ENCODE measurements around the gene ZNF37A. TPM values are rescaled to one million over a fixed set of nuclear protein-coding genes. Genes with fewer than 3 reads are reported as not detected.

Gene ZNF37A
- polyA plus RNA-seq, 1 donor (not counting 4 experiments of a cell fraction or from before 2014, with no cell fraction given), result 8.7 TPM

DNA sequence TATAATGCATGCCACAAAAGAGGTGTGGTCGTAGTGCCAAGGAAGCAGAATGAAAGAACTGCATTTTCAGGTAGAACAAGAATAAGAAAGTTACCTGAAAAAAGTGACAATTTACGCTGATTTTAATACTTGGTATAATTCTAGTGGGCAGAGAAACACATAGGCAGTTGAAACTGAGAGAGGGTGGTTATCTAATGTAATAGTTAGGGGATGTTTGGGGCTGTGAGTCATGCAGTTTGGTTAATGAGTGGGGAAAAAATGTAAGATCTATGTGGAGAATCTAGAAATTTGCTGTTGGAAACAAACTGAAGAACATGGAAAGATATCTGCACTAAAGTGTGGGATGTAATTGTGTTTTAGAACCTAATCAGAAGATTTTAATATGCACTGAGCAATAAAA, 33.7 kb downstream of the ZNF37A start:
- Histone ChIP-seq H4K20me1 (ENCODE audit: control insufficient read depth, extremely low read depth, insufficient read depth, low read length) (no peaks in the 10 kb centered on the region), H3K27me3 (ENCODE audit: control insufficient read depth, extremely low read depth, insufficient read depth, low read length) (no peaks in the 10 kb centered on the region), H3K36me3 (ENCODE audit: control insufficient read depth in 2 of 2, extremely low read depth in 1 of 2, insufficient read depth in 2 of 2, low read length in 2 of 2) (no peaks in the 10 kb centered on the region), H3K4me3 (ENCODE audit: control insufficient read depth in 2 of 3, extremely low read depth in 1 of 3, insufficient read depth in 2 of 3, low read depth in 1 of 3, low read length in 3 of 3) (no peak overlapping the region), H3K4me2 (ENCODE audit: control insufficient read depth, extremely low read depth, insufficient read depth, low read depth, low read length) (no peak overlapping the region), H3K9ac (ENCODE audit: control insufficient read depth, extremely low read depth, insufficient read depth, low read length) (no peak overlapping the region), H3K79me2 (ENCODE audit: control insufficient read depth, insufficient read depth, low read length) (no peaks in the 10 kb centered on the region), H3K4me1 (ENCODE audit: control insufficient read depth, extremely low read depth, insufficient read depth, low read length) (no peaks in the 10 kb centered on the region), H3K27ac (ENCODE audit: control insufficient read depth, insufficient read depth, low read length) (no peak overlapping the region), H3K9me3 (ENCODE audit: control insufficient read depth, low read depth, low read length) (peaks cover 6% of the 10 kb centered on the region), H2AFZ (ENCODE audit: control insufficient read depth, low read length) (no peak overlapping the region), H3K9me1 (ENCODE audit: control insufficient read depth, extremely low read depth, insufficient read depth, low read length) (no peaks in the 10 kb centered on the region)
- dilution Hi-C loops (cut with MboI; ENCODE audit: extremely low pct_ligation_motif_present, low sequenced_read_pairs), result no loop called here
- DNase-seq (ENCODE audit: low read depth, low spot score), result no peak
- FAIRE-seq, result no peak
- TF ChIP-seq EZH2 (IDR thresholded peaks at IDR 0.05; ENCODE audit: low read length), result no peak
- TF ChIP-seq, protein P1, sequence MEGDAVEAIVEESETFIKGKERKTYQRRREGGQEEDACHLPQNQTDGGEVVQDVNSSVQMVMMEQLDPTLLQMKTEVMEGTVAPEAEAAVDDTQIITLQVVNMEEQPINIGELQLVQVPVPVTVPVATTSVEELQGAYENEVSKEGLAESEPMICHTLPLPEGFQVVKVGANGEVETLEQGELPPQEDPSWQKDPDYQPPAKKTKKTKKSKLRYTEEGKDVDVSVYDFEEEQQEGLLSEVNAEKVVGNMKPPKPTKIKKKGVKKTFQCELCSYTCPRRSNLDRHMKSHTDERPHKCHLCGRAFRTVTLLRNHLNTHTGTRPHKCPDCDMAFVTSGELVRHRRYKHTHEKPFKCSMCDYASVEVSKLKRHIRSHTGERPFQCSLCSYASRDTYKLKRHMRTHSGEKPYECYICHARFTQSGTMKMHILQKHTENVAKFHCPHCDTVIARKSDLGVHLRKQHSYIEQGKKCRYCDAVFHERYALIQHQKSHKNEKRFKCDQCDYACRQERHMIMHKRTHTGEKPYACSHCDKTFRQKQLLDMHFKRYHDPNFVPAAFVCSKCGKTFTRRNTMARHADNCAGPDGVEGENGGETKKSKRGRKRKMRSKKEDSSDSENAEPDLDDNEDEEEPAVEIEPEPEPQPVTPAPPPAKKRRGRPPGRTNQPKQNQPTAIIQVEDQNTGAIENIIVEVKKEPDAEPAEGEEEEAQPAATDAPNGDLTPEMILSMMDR (optimal IDR thresholded peaks at IDR 0.05 in 1 of 3, IDR thresholded peaks at IDR 0.05 in 1 of 3, conservative IDR thresholded peaks at IDR 0.05 in 1 of 3; ENCODE audit: extremely low read depth in 1 of 3, insufficient read depth in 2 of 3, low read length in 3 of 3), result no peak

DNA sequence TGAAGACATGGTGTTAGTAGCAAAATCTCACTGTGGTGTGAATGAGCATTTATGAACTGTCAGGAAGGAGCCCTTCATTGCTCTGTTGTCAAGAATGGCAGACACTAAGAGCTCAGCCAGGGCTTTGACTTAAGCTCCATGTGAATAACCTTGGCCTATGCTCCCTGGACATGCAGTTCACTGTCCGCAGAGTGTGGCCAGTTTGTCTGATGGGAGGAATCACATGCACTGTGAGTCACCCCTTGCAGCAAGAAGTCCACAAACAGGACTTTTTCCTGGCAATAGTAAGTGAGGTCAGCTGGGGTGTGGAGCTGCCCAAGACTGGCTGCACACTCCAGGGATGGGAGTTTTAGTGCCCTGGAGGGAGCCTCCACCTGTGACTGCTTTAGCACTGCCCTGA, 49.5 kb downstream of the ZNF37A start:
- H3K4me2 ChIP-seq (ENCODE audit: control insufficient read depth, extremely low read depth, insufficient read depth, low read depth, low read length), result no peak overlapping the region
- dilution Hi-C loops (cut with MboI; ENCODE audit: extremely low pct_ligation_motif_present, low sequenced_read_pairs), result no loop called here
- DNase-seq (ENCODE audit: low read depth, low spot score) (no peak), FAIRE-seq (no peak)
- TF ChIP-seq, protein P1 (optimal IDR thresholded peaks at IDR 0.05 in 1 of 3, IDR thresholded peaks at IDR 0.05 in 1 of 3, conservative IDR thresholded peaks at IDR 0.05 in 1 of 3; ENCODE audit: extremely low read depth in 1 of 3, insufficient read depth in 2 of 3, low read length in 3 of 3), result no peak
- TF ChIP-seq EZH2 (IDR thresholded peaks at IDR 0.05; ENCODE audit: low read length), result no peak
- no peaks in the 10 kb centered on the region for H4K20me1 ChIP-seq (ENCODE audit: control insufficient read depth, extremely low read depth, insufficient read depth, low read length)
- H3K9me3 ChIP-seq (ENCODE audit: control insufficient read depth, low read depth, low read length), result no peaks in the 10 kb centered on the region
- H3K79me2 ChIP-seq (ENCODE audit: control insufficient read depth, insufficient read depth, low read length), result no peaks in the 10 kb centered on the region
- no peak overlapping the region for H3K4me3 ChIP-seq (ENCODE audit: control insufficient read depth in 2 of 3, extremely low read depth in 1 of 3, insufficient read depth in 2 of 3, low read depth in 1 of 3, low read length in 3 of 3)
- H3K4me1 ChIP-seq (ENCODE audit: control insufficient read depth, extremely low read depth, insufficient read depth, low read length), result no peaks in the 10 kb centered on the region
- H3K36me3 ChIP-seq (ENCODE audit: control insufficient read depth in 2 of 2, extremely low read depth in 1 of 2, insufficient read depth in 2 of 2, low read length in 2 of 2), result no peaks in the 10 kb centered on the region
- no peak overlapping the region for H2AFZ ChIP-seq (ENCODE audit: control insufficient read depth, low read length)
- no peaks in the 10 kb centered on the region for H3K9me1 ChIP-seq (ENCODE audit: control insufficient read depth, extremely low read depth, insufficient read depth, low read length)
- no peak overlapping the region for H3K27ac ChIP-seq (ENCODE audit: control insufficient read depth, insufficient read depth, low read length)
- no peaks in the 10 kb centered on the region for H3K27me3 ChIP-seq (ENCODE audit: control insufficient read depth, extremely low read depth, insufficient read depth, low read length)
- H3K9ac ChIP-seq (ENCODE audit: control insufficient read depth, extremely low read depth, insufficient read depth, low read length), result no peak overlapping the region
